ENCODE data around the gene TMEM272.

DNA sequence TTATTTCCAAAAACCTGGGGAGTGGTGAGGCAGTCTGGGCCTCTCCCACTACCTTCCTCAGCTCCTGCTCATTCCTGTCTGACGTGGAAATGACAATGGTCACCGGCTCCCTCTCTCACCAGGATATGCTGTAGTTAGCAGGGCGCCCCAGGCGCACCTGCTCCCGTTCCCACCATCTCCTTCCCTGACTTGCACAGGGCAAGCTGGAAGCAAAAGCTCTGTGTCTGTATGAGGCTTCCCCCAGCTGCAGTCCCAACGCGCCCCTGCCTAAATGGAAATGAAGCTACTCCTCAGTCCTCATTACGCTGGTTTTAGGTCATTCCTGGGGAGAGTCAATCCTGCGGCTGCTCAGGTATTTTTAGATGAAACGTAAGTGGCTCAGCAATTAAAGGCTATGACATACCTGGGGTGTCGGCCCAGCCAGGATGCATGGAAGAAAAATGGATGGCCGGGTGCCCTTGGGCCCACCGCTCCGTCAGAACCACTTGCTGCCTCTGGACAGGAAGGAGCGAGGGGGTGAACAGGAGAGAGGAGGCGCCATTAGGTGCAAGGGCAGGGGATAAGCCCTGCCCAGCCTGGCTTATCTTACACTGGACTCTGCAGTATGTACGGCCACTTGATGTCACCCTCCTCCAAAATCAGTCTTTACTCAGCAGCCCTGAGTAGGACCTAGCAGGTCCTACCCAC lies 73.4 kb downstream of the TMEM272 start:
- TF ChIP-seq, protein P1, sequence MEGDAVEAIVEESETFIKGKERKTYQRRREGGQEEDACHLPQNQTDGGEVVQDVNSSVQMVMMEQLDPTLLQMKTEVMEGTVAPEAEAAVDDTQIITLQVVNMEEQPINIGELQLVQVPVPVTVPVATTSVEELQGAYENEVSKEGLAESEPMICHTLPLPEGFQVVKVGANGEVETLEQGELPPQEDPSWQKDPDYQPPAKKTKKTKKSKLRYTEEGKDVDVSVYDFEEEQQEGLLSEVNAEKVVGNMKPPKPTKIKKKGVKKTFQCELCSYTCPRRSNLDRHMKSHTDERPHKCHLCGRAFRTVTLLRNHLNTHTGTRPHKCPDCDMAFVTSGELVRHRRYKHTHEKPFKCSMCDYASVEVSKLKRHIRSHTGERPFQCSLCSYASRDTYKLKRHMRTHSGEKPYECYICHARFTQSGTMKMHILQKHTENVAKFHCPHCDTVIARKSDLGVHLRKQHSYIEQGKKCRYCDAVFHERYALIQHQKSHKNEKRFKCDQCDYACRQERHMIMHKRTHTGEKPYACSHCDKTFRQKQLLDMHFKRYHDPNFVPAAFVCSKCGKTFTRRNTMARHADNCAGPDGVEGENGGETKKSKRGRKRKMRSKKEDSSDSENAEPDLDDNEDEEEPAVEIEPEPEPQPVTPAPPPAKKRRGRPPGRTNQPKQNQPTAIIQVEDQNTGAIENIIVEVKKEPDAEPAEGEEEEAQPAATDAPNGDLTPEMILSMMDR (IDR thresholded peaks at IDR 0.05; ENCODE audit: extremely low read depth in 1 of 2, insufficient read depth in 1 of 2, low read depth in 1 of 2, low read length in 2 of 2): no peak
- TF ChIP-seq JUN (IDR thresholded peaks at IDR 0.05; ENCODE audit: borderline replicate concordance, insufficient read depth, insufficient read length, low read depth): no peak

Data from endothelial cell of umbilical vein (primary cell).